Measurements from ENCODE around the gene NRIP1. TPM values are rescaled to one million over a fixed set of nuclear protein-coding genes. Genes with fewer than 3 reads are reported as not detected.

The NRIP1 gene
- total and polyA plus RNA-seq, 2 donors (not counting 3 experiments of a cell fraction or from before 2014, with no cell fraction given), result 2.8 to 24.0 TPM

GRCh38 chr21:14975136-14975919, 89.5 kb downstream of the NRIP1 start:
- FAIRE-seq (no peak), DNase-seq (ENCODE audit: low read depth, low spot score) (no peak)
- no peak for TF ChIP-seq POLR2A (IDR thresholded peaks at IDR 0.05; ENCODE audit: low read depth, low read length)
- no peak for TF ChIP-seq EZH2 (IDR thresholded peaks at IDR 0.05; ENCODE audit: borderline replicate concordance, low read depth, low read length, severe bottlenecking)
- TF ChIP-seq, protein P1, sequence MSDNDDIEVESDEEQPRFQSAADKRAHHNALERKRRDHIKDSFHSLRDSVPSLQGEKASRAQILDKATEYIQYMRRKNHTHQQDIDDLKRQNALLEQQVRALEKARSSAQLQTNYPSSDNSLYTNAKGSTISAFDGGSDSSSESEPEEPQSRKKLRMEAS (IDR thresholded peaks at IDR 0.05; ENCODE audit: insufficient read depth, insufficient read length), result no peak
- no peak for TF ChIP-seq JUN (IDR thresholded peaks at IDR 0.05; ENCODE audit: borderline replicate concordance, insufficient read depth, insufficient read length, low read depth)
- TF ChIP-seq POLR2AphosphoS5 (IDR thresholded peaks at IDR 0.05; ENCODE audit: insufficient read depth, low read depth, low read length), result no peak
- TF ChIP-seq MYC (IDR thresholded peaks at IDR 0.05; ENCODE audit: low read depth, low read length), result no peak
- no peak for TF ChIP-seq GATA2 (IDR thresholded peaks at IDR 0.05; ENCODE audit: insufficient read depth, insufficient read length, low read depth, low read length)
- no peak for TF ChIP-seq FOS (IDR thresholded peaks at IDR 0.05; ENCODE audit: borderline replicate concordance, insufficient read depth, low read length)
- TF ChIP-seq, protein P2, sequence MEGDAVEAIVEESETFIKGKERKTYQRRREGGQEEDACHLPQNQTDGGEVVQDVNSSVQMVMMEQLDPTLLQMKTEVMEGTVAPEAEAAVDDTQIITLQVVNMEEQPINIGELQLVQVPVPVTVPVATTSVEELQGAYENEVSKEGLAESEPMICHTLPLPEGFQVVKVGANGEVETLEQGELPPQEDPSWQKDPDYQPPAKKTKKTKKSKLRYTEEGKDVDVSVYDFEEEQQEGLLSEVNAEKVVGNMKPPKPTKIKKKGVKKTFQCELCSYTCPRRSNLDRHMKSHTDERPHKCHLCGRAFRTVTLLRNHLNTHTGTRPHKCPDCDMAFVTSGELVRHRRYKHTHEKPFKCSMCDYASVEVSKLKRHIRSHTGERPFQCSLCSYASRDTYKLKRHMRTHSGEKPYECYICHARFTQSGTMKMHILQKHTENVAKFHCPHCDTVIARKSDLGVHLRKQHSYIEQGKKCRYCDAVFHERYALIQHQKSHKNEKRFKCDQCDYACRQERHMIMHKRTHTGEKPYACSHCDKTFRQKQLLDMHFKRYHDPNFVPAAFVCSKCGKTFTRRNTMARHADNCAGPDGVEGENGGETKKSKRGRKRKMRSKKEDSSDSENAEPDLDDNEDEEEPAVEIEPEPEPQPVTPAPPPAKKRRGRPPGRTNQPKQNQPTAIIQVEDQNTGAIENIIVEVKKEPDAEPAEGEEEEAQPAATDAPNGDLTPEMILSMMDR (IDR thresholded peaks at IDR 0.05; ENCODE audit: extremely low read depth in 1 of 2, insufficient read depth in 1 of 2, low read depth in 1 of 2, low read length in 2 of 2), result no peak
- intact Hi-C loops (cut with micrococcal nuclease) (loop anchor here (10.0 kb wide), 1 partner anchor 101 kb away; no protein-coding TSS in a partner anchor), dilution Hi-C loops (cut with MboI; ENCODE audit: extremely low pct_ligation_motif_present, low sequenced_read_pairs) (no loop called here)
- Histone ChIP-seq H3K9me3 (replicated peaks; ENCODE audit: control insufficient read depth, insufficient read depth, low read length) (no peaks in the 10 kb centered on the region), H3K36me3 (ENCODE audit: control insufficient read depth in 2 of 2, extremely low read depth in 1 of 2, insufficient read depth in 2 of 2, low read length in 2 of 2) (no peaks in the 10 kb centered on the region), H3K27me3 (ENCODE audit: control insufficient read depth in 2 of 2, insufficient read depth in 2 of 2, low read length in 2 of 2) (no peaks in the 10 kb centered on the region), H3K4me3 (replicated peaks in 1 of 3; ENCODE audit: insufficient read depth in 1 of 3, low read depth in 1 of 3, low read length in 3 of 3) (no peak overlapping the region), H3K9me1 (replicated peaks; ENCODE audit: control insufficient read depth, extremely low read depth, insufficient read depth, low read length) (peaks cover 2% of the 10 kb centered on the region), H3K27ac (ENCODE audit: insufficient read depth, low read depth, low read length) (no peak overlapping the region), H4K20me1 (replicated peaks; ENCODE audit: control insufficient read depth, extremely low read depth, insufficient read depth, low read length) (no peaks in the 10 kb centered on the region), H2AFZ (ENCODE audit: low read depth, low read length) (no peak overlapping the region), H3K4me1 (ENCODE audit: control insufficient read depth, extremely low read depth, insufficient read depth, low read length) (no peaks in the 10 kb centered on the region), H3K9ac (replicated peaks; ENCODE audit: extremely low read depth, insufficient read depth, low read length) (no peak overlapping the region), H3K79me2 (ENCODE audit: control insufficient read depth, insufficient read depth, low read length) (peaks cover 46% of the 10 kb centered on the region), H3K4me2 (ENCODE audit: insufficient read depth, low read length) (no peak overlapping the region)
- ChIA-PET POLR2A (no interaction called here), CTCF (interaction anchor here (1.0 kb wide), 2 partner anchors 190 to 572 kb away, joined by 3 read pairs; no protein-coding TSS in a partner anchor)
- no TSS peak for BruUV-seq (replicated peaks)

Measured in endothelial cell of umbilical vein (primary cell).